NCI-H146 (cell line): ENCODE data around the gene SRMS.

Source experiments
- DNase-seq: peaks from one replicate; lab custom pipeline; 2025; lab: John Stamatoyannopoulos, UW

SRMS gene, protein sequence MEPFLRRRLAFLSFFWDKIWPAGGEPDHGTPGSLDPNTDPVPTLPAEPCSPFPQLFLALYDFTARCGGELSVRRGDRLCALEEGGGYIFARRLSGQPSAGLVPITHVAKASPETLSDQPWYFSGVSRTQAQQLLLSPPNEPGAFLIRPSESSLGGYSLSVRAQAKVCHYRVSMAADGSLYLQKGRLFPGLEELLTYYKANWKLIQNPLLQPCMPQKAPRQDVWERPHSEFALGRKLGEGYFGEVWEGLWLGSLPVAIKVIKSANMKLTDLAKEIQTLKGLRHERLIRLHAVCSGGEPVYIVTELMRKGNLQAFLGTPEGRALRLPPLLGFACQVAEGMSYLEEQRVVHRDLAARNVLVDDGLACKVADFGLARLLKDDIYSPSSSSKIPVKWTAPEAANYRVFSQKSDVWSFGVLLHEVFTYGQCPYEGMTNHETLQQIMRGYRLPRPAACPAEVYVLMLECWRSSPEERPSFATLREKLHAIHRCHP

DNA sequence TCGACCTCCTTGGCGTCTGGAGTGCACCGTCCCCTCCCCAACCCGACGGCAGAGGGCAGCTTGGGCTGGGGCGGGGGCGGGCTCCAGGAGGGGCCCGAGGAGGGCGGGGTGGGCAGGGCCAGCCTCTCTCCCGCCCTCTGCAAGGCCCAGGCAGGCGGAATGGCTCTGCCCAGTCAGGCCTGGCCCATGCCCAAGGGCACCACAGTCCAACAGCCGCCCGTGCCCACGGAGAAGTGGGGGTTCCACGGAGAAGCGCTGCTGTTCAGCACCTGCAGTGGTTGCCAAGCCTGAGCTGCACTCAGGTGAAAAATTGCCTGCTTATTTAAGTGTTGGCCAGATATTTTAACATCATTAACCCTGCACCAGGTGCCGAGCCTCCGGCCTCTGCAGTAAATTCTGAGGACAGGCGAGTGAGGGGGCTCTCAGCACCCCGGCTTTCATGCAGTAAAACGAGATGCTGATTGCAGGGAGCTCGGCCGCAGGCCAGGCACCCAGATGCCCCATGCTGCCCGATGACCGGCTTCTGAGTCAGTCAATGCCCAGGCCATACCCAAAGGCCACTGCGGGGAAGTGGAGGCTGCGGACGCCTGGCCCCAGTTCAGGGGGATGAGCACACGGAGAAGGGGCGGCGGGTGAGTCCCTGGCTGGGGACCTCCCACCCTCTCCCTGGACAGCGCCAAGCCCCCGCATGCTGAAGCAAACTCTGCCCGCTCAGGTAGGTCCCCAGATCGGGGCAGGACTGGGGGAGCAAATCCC, at the start of gene SRMS:
TSS of gene SRMS (minus strand) at position 25 of the 756 bp plus-strand sequence. CDS start 286 bp downstream, outside the sequence.
- peak; percentile 50 for DNase-seq

DNA sequence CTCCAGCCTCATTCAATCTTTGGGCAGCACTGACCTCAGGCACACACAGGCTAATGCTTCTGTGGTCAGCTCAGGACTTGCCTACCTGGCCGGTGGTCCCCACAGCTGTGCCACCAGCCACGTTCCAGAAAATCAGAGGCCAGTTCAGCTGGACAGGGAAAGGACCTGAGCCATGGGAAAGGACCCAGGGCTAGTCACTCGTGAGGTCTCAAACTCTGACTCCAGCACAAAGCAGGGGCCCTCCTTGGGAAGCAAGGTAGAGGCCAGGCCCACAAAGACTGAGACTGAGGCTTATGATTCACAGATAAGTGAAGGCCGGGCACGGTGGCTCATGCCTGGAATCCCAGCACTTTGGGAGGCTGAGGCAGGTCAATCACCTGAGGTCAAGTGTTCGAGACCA, 48.9 kb upstream of the SRMS start:
- no peak for DNase-seq

DNA sequence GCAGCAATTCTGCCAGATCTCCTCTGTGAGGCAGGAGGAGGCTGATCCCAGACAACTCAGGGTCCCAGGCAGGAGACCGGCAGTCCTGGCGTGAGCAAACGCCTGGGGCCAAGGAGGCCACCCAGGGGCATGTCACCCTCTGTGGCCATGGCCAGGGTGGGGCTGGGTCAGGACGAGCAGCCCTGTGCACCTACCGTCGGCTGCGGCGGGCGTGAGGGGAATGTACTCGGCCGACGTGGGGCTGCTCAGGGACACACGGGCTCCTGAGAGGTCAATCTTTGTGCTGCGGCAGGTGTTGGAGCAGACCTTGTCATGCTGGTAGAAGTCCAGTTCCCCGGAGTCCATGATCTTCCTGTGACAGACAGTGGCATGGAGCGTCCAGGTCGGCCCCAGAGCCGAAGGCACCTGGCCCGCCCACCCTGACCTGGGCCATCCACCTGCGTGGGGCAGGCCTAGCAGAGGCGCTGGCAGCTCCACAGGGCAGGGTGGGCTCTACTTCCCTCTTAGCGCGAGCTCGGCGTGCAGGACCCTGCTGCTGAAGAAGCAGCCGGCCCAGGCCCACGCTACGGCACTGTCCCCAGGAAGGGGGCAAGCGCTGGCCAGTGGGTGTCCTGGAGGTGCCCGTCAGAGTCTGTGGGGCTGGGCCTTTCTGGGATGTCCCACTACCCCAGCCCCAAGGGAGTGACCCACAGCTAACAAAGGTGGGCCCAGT, 48.0 kb upstream of the SRMS start:
- DNase-seq, result no peak

DNA sequence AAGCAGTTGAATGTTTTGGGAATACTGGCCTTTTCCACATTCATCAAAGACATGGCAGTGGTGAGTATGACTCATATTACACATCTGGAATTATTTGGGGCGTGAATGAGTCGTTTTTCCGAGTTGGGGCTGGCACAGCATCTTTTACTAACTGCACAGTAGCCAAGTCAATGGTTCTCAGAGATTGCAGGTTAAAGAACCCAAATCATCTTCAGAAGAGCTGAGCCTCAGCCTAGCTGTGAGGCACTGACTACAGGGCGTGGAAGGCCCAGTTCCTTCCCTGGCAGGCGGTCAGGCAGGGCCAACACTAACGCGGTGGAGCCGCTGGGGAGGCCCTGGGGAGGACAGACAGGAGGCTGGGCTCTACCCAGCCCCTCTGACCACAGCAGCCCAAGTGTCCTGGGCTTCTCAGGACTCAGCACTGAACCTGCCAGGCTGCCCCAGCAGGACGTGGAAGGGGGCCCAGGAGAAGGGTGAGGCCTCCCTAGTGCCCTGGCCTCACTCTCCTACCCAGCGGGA, 46.6 kb upstream of the SRMS start:
- DNase-seq, result no peak

DNA sequence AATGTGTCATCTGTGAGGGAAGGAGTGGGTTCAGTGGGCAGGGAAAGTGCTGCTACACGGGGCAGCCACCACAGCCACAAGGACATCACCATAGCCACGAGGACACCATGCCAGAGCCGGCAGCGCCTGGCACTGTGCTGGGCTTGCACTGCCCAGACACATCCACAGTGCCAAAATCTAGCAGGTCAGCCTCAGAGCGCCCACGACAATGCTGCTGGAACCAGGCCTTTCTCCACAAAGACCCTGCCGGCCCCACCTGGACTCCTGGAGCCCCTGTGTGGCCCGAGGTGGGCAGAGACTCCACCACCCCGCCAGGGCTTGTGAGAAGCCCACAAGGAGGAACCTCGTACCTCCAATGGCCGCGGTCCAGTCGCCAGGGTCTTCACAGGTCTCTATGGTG, 45.1 kb upstream of the SRMS start:
- no peak for DNase-seq

DNA sequence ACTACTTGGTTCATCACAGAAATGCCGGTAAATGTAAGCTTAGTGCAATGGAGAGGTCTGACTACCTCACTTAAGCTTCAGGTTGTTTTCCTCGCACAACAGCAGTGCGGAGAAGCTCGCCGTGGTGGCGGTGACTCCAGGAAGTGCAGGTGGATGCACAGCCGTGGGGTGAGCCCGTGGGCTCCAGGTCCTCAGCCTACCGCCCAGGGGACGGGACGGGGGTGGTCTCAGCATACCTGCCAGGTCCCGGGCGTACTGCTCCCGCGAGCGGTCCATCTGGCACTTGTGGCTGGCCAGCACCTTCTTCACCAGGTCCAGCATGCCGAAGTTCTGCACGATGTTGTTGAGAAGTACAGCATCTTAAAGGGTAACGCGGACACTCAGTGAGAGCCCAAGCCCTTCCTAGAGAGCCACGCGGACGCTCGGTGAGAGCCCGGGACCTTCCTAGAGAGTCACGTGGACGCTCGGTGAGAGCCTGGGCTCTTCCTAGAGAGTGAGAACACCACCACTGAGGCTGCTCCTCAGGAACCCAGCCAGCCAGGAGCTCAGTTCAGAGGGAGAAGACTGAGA, 44.3 kb upstream of the SRMS start:
- no peak for DNase-seq

DNA sequence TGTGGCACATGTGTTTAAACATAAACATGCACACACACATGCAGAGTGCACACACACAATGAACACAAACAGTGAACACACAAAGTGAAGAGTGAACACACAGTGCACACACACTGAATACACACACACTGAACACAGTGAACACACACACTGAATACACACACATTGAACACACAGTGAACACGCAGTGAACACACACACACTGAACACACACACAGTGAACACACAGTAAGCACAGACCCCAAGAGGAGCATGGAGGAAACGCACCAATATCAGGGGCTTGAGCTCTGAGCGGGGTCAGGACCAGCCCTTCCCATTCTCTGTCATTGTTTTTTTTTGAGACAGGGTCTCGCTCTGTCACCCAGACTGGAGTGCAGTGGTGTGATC, 43.6 kb upstream of the SRMS start:
- DNase-seq, result no peak

DNA sequence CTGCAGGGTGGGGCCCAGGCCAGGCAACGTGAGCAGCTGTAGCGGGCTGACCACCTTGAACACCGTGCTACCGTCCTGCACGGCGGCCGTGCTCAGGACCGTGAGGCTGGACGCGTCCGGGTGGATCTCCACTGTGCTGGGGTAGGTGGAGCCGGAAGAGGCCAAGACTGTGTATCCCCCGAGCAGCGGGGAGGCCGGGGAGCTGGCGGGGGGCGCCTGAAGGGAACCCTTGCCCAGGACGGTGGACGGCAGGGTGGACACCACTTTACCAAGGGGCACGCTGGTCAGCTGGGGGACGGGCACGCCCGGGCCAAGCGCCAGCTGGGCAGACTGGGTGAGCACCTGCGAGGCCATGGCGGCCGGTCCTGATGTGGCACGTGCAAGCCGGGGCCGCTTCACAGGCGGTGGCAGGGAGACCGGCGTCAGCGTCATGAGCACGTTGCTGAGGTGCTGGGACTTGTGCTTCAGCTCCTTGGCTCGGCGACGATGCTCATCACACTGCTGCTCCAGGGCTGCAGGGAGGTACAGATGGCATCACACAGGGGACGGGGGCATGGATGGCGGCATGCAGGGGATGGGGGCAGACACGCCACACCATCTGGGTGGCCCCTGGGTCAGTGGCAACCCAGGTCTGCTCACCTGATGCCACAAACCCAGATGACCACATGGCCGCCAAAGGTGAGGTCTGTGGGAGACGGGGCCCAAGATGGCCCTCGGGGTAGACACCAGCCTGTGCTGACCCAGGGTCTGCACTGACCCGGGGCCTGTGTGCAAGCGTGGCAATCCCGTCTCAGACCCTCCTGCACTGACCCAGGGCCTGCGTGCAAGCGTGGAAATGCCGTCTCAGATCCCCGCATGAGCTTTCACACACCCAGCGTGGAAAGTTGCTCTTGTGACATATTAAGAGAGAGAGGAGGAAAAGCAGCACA, 42.9 kb upstream of the SRMS start:
- DNase-seq, result no peak

DNA sequence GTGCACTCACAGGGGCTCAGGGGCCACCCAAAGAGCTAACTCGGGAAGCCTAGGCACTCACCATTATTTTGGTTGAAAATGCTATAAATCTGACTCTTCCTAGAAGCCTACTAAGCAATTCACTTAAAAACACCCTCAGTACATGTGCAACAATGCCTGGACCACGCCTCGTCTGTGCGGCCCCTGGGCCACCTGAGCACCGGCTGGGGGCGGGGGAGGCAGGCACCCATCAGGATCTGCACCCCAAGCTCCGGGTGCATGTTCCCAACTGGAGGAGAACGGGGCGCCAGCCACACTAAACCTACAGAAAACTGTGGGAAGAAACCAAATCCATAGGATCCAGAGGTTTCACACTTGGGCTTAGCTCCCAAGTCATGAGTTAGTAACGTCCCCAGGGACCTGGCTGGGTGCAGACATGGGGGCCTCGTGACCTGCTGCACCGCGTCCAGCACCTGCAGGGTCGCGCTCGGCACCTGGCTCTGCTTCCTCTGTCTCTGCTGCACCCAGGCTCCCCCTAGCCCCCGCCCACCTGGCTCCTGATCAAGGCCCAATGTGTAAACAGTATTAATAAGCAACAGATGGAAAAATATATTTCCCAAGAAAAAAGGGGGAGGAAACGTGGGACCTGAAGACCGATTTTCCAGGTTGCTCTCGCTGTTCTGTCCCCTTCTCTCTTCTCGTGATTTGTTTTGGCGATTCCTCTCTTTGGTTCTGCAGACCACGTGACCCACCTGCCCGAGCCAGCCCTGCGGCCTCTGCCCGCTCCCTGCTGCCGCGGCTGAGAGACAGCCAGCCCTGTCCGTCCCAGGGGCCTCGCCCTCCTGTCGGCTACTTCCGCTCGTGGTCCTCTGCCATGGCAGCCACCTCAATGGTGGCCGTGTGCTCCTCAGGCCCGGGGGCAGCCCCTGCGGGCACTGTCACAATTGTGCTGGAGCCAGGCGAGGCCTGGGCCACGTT, 42.0 kb upstream of the SRMS start:
- no peak for DNase-seq

DNA sequence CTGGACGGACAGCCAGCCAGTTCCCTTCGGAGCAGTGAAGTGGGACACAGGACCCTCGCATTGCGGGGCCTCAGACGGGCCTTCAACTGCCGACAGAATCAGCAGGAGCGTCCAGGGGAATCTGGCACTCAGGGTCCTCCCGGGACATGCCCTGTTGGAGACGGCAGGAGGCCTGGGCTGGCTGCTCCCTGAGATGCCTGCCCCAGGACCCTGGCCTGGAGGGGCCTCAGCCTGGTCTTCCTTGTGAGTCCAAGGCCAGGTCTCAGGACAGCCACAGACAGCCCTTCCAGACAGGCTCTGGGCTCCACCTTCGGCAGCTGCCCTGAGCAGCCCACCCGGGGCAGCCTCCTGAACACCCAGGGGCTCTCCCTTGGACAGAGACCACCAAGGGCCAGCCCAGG, 41.1 kb upstream of the SRMS start:
- no peak for DNase-seq

DNA sequence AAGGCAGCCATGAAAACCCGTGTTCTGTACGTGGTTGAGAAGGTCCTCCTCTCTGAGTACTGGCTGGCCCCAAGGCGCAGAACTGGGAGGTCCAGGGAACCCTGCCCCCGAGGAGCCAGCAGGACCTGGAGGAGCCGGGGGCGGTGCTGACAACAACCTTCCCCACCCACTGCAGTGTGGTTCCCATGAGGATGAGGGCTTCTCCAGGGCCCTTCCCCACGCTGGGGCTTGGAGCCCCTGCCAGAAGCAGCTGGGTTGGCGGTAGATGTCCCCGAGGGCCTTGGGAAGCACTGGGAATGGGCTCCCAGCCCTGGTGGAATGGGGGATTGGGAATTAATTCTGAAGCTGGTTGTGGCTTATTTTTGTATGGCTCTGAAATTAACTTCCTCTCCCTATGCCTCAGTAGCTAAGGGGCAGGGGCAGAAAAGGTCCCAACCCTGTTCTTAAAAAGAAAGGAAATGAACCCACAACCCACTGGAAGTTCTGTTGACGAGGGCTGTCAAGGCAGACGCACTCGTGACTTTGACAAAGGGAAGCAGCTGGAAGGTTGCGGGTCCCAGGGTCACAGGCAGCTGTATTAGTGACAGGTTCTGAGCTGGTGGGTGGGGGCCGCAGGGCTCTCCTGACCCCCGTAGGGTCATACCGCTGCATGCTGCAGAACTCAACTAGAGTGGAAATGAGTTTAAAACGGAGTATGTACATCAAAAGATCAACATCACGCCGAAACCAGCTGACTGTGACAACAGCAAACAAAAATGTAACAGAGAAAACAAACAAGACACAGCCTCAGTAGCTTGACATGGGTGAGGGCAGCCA, 40.4 kb upstream of the SRMS start:
- no peak for DNase-seq

DNA sequence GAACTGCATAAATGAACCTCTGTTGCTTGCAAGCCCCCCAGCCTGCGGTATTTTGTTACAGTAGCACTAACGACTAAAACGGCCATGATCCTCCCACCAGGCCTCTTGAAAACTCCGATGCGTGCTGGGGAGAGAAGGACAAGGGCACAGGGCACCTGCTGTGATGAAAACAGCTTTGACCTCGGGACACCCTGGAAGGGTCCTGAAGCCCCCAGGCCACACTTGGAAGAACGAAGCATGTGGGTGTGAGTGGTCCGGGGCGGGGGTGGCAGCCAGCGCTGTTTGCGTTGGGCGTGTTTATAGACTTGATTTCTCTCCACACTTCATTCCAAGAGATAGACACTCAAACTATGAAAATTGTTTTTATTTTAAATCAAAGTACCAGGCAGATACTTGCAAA, 39.7 kb upstream of the SRMS start:
- no peak for DNase-seq

DNA sequence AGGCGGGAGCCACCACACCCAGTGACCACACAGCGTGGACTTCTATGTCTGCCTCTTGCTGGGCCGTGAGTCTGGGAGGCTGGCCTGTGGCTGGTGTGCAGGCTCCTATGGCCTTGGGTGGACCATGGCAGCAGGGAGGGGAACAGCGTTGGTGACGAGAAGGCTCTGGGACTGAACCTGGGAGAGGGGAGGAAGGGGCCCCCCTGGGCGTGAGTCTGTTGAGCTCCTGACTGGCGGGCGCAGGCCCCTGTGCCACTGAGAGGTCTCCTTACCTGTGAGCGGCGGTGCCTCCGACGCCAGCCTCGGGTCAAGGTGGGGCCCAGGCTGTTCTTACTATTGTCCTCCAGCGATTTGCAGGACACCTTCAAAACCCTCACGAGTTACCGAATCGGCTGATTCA, 39.2 kb upstream of the SRMS start:
- no peak for DNase-seq

DNA sequence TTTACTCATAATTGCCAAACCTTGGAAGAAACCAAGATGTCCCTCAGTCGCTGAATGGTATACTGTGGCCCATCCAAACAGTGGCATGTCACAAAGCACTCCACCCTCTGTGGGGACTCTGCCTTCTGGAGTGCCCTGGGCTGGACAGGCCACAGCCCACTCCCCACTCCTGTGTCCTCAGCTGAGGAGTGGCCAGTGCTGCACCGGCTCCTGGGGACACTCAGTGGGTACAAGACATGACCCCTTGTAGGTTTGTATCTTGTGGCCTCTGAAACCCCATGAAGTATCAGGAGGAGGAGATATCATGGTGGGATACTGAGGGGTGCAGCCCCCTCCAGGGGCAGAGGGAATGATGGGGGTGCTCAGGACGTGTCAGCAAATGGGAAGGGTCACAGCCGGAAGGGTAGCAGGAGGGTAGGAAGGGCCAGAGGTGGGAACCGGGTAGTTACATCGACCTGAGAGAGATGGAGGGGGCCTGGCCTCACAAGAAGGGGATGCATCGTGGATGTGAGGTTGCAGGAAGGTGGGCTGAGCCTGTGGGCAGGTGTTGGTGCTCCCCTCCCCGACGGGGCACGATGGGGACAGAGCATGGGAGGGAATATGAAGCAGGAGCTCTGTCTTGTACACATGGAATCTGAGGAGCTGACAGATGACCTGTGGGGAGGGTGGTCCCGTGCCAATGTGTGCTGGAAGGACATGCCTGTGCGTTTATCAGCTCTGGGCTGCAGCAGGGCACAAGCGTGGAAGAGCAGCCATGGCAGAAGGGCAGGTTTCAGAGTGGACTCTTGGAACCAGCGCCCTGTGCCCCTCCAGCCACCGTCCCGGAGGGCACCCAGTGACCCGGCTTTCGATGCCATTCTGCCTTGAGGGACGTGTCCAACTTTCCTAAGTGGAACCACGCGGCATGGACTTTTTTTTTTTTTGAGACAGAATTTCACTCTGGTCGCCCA, 38.3 kb upstream of the SRMS start:
- DNase-seq, result no peak

DNA sequence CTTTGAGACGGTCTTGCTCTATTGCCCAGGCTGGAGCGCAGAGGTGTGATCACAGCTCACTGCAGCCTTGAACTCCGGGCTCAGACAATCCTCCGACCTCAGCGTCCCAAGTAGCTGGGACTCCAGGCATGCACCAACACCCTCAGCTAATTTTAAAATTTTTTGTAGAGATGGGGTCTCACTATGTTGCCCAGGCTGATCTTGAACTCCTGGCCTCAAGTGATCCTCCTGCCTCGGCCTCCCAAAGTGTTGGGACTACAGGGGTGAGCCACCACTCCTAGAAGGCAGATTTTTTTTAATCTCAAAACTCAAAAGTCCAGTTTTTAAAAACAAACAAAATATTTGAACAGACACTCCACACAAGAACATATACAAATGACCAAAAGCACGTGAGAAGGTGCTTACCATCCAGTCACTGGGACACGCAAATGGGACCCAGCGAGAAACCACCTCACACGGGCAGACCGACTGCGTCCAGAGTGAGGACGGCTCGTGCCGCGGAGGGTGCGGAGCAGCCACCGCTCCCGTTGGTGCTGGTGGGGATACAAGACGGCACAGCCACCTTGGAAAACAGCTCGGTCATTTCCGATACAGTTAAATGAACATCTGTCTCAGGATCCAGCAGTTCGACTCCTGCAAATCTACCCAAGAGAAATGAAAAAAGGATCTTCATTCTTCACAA, 35.0 kb upstream of the SRMS start:
- no peak for DNase-seq

DNA sequence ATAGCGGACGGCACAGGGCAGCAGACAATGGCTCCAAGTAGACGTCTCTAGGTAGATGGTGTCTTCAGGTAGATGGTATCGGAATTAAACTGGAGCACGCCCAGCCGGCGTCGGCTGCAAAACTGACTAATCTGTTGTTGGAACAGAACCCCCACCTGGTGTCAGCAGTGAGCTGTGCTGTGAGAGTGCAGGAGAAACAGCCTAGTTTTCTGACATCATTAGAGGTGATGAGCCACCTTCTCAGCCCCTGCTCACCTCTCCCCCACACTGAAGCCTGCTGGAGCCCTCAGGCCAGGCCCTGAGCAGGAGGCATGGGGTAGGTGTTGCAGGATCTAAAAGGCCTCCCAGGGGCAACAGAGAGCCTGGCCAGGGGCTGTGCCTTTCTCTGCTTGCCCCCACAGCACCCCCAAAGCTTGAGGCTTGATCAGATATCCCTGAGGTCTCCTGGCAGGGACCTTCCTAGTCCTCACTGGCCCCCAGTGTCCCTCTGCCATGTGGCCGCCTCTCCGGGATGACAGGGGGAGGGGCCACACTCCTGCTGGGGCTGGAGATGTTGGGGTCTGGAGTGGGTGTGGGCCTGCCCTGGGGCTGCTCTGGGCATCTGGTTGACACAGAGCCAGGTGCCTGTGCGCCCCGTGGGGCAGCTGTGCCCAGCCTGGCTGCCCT, 33.4 kb upstream of the SRMS start:
- DNase-seq, result peak; percentile 33
